NOMO-1 treated with DMSO at 0.1 percent for 48 hours (cell line): ENCODE measurements around the gene A2ML1.
A peak's percentile ranks its signal among the peaks of the same experiment; 100 is the strongest.
"Not testable (repeated sequence)": the region's sequence is repeated elsewhere in the genome, so short reads cannot be mapped to it uniquely, and the experiment has no call there.

Source experiments
- DNase-seq: peaks from one replicate; lab custom pipeline; 2025; ENCODE audit not compliant: unreplicated experiment; lab: John Stamatoyannopoulos, UW

Gene A2ML1

DNA sequence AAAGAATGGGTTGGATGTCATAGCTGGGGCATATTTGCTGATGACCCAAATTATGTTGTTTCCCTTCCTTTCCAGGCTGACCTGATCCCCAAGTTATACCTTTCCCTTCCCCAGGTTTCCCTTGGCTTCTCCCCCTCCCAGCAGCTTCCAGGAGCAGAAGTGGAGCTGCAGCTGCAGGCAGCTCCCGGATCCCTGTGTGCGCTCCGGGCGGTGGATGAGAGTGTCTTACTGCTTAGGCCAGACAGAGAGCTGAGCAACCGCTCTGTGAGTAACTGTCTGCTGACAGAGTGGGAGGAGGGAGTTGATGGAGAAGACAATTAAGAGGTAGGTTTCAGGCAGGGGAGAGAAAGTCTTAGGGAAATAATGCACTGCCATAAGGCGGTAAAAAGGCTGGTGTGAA, 25.0 kb downstream of the A2ML1 start:
- no peak for DNase-seq

DNA sequence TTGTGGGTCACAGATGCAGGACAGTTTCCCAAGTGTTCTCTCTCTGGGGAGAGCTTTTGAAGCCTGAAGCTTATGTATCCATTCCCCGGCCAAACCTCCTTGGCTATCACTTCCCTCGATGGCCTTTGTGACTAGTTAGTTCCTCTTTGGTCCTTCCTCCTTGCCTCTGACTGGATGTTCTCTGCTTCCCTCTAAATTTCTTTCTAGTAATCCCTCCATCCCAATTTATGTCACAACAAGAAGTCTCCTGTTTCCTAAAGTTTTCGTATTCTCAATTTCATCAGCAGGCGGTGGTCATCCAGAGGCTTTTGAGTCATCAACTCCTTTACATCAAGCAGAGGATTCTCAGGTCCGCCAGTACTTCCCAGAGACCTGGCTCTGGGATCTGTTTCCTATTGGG, 27.5 kb downstream of the A2ML1 start:
- peak; percentile 46 for DNase-seq

DNA sequence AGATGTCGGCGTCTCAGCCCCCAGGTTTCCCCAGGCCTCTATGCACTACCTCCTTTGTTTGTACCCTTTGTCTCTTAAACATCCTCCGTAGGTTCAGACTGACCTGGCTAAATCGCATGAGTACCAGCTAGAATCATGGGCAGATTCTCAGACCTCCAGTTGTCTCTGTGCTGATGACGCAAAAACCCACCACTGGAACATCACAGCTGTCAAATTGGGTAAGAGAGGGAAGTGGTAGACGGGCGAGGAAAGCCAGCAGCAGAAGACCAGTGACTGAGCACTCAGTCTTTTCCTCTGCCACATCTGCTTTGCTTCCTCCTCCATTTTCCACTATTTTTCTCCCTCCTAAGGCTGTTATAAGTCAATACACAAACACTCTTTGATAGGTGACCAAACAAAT, 29.7 kb downstream of the A2ML1 start:
- no peak for DNase-seq

DNA sequence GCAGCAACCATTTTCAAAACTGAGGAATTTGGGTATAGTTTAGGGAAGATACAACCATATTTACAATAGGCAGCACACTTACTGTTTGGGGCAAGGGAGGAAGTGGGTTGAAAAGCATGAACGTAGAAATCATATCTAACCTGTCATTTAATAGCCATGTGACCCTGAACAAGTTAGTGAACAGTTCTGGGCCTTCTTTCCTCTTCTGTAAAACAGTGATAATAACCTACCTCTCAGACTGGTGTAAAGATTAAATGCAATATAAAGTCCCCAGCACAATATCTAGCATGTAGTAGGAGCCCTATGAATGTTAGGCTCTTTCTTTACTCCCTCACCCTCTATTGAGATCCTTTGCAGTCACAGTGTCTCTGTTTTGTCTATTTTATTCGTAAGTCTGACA, 33.5 kb downstream of the A2ML1 start:
- DNase-seq, result no peak

DNA sequence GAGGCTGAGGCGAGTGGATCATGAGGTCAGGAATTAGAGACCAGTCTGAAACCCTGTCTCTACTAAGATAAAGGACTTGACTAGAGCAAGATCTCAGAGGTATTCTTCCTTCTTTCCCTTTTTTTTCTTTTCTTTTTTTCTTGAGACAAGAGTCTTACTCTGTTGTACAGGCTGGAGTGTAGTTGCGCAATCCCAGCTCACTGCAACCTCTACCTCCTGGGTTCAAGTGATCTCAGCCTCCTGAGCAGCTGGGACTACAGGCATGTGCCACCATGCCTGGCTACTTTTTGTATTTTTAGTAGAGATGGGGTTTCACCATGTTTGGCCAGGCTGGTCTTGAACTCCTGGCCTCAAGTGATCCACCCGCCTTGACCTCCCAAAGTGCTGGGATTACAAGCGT, 37.0 kb downstream of the A2ML1 start:
- not testable (repeated sequence) for DNase-seq

DNA sequence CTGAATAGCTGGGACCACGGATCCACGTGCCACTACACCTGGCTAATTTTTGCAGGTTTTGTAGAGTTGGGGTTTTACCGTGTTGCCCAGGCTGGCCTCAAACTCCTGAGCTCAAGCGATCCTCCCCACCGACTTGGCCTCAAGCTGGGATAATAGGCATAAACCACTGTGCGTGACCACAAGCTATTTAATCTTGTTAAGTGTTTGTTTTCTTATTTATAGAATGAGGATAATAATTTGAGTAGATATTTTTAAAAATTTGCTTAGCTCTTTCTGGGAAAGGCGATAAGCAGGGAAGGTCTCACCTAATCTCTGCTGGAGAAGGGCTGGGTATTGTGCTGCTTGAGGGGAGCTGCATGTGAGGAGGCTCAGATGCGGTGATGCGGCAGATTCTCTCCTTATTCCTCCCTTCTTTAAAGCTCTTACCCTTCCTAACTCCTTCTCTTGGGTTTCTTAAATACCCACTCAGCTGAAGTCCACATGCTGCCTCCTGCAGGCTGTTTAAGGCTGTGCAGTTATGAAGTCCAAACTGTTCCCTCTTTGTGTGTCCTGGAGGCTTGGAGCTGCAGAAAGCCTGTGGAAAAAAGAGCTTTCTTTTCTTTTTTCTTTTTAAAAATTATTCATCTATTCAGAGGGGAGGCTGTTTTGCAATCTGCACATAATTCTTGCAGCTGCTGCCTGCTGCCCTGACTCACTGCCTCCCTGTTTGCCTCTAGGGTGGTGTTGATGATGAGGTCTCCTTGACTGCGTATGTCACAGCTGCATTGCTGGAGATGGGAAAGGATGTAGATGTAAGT, 37.9 kb downstream of the A2ML1 start:
- DNase-seq, result peak; percentile 58

DNA sequence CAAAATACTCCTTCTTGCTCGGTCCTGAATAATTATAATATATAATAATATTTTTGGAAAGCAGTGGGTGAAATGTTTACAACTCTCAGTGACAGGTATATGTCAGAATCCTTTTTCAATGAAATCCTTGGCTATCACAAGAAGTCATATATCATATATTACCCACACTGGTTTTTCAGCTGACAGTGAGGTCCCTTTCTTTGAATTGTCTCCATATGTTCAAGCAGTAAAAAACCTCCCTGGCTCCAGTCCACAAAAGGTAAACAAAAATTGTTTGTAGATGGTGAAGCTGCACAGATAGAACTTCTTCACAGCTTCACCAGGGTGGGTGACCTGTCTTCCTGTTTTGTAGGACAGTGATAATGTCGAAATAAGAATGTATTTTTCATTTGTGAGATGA, 44.0 kb downstream of the A2ML1 start:
- DNase-seq, result no peak

DNA sequence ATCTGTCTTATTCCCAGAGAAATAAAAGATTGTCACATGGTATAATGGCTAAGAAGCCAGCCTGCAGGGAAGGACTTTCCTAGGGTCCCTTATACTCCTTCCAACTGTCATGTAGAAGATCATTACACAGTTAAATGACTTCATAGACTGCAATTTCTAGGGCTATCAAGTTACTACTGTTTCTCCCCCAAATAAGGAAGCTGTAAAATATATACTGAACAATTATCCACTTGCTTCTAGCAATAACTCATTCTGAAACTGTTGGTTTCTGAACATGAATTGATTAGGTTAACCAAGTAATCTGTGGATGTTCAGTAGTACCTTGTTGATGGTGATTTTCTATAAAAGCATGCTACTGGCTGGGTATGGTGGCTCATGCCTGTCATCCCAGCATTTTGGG, 44.6 kb downstream of the A2ML1 start:
- peak; percentile 38 for DNase-seq

DNA sequence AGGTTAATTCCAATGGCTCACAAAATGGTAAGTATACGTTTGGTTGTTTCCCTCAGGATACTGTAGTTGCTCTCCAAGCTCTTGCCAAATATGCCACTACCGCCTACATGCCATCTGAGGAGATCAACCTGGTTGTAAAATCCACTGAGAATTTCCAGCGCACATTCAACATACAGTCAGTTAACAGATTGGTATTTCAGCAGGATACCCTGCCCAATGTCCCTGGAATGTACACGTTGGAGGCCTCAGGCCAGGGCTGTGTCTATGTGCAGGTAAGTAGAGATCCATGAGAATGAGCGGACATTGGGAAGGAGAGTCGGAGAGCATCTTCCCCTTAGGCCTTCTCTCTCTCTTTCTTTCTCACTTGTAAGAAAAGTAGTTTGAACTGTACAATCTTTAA, 45.4 kb downstream of the A2ML1 start:
- DNase-seq, result no peak

DNA sequence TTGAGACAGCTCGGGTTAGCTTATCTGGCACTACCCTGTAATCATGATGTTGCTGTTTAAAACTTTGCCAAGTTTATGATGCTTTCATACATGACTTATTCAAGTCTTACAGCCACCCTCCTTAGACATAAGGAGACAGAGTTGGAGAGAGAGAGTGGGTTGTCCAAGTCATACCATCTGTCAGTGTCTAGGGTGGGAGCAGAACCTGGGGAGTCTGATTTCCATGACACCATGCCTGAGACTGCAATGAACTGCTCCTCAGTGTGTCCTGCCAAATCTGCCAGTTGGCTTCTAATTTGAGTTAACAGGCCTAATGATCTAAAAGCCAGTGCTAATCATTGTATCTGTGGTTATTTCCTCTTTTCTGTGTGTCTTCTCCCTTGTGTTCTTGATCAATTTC, 48.2 kb downstream of the A2ML1 start:
- no peak for DNase-seq

DNA sequence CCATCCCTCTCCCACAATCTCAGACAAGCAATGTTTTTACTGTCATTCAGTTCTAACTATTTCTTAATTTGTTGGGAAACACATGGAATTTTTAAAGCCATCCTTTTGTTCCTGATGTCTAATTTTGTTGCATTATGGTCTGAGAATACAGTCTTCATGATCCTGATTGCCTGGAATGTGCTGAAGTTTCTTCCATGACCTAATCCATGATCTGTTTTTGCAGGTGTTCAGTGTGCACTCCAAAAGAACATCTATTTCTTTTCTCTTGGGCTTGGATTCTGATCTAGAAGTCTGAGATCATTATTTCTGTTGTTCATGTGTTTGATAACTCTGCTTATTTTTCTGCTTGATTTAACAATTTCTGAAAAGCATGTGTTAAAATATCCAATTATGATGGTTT, 48.6 kb downstream of the A2ML1 start:
- no peak for DNase-seq

DNA sequence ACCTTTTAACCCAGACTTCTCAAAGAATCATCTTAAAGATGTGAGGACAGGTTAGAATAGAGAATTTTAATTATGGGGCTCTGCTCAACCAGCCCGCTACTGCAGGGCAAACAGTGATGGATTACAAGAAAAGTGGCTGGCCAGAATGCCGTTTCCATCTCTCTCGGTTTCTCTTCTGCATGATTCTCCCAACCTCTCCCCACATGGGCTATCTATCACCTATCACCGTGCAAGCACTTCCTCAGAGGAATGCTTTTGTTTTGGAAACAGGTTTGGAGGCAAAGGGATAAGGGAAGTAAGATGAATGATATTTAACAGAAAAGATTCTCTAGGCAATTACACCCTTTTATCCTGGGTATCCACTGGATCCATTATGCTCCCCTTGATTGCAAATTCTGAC, 54.5 kb downstream of the A2ML1 start:
- DNase-seq, result no peak

DNA sequence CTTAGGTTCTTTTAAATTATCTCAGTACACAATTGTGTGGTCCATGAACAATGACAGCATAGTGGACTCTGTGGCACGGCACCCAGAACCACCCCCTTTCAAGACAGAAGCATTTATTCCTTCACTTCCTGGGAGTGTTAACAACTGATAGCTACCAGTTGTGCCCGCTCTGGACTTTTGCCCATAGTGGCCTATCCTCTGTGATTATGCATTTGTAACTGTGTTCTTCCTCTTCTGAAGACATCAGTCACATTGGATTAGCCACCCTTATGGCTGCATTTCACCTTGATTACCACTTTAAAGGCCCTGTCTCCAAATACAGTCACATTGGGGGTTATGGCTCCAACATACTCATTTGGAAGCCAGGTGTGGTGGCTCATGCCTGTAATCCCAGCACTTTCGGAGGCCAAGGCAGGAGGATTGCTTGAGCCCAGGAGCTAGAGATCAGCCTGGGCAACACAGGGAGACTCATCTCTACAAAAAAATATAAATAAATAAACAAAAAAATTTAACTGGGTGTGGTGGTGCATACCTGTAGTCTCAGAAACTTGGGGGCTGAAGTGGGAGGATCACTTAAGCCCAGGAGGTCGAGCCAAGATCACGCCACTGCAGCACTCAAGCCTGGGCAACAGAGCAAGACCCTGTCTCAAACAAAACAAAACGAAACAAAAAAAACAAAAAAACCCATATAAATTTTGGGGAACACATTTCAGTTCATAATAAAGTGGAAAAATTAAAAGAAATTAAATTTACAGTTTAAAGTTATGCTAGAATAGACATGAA, 64.3 kb downstream of the A2ML1 start:
- no peak for DNase-seq

DNA sequence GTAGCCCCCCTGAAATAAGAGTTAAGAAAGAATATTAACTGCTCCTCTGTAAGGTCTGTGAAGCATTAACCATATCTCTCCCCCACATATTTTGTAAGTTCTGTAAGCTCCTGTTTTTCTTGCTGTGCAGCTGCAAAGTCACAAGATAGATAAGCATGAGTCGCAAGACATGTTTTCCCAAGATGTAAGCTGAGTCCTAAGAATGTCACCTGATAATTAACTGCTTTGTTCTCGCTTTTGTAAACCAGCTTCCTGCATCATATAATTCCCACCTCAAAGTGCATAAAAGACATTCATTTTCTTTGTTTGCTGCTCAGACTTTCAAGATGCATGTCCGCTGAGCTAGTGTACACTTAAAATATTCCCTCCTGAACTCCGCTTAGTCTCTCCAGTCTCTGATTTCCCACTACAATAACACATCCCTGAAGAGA, 64.9 kb downstream of the A2ML1 start:
- DNase-seq, result no peak

DNA sequence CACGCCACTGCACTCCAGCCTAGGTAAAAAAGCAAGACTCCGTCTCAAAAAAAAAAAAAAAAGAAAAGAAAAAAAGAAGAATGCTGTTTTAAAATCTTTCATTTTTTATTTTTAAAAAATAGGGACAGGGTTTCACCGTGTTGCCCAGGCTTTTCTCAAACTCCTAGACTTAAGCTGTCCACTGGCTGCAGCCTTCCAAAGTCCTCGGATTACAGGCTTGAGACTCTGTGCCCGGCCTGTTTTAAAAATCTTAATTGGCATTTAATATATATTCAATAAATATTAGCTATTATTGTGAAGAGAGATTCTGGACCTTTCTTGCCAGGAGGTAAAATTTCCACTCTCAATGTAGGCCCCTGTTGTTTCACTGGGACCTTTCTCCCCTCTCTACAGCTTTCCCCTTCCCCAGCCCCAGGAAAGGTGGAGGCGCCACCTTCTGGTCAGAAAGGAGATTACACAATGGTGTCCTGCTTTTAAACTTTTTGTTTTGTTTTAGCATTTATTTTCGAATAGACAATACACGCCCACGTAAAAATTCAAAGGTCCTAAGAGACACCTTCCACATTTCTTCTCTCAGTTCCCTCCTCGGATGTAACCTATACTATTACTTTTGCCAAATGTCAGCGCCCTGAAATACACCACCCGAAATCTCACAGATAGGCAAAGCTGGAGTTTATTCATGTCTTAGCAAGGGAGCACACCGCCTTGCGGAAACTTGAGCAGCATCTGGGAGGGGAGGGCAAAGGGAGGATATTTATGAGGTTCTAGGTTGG, 68.1 kb downstream of the A2ML1 start:
- peak; percentile 32 for DNase-seq

DNA sequence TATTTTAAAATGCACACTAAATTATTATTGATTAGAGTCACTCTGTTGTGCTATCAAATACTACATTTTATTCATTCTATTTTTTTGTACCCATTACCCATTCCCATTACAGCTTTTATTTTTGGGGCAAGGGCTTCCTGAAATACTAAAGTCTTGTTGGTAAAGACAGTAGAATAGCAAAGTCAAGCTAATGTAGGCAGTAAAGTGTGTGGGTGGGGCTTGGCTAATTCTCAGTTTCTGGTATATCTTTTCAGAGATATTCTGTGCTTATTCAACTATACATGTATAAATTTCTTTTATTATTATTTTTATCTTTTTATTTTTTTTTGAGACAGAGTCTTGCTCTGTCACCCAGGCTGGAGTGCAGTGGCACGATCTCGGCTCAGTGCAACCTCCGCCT, 69.6 kb downstream of the A2ML1 start:
- no peak for DNase-seq

DNA sequence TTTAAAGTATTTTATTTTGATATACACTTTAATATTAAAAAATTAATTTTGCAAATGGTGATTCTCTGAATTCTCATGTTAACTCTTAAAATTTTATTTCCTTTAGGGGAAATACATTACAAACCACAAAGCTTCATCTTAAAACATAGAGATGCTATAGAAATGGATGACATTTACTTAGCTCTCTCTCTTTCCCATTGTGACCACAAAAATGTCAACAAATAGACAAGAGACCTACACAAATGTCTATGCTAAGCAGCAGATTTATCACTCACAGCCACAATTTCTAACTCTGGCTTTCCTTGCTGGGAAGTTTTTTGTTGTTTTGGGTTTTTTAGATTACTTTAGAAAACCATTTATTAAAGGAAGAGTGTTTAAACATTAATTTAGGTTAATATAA, 72.0 kb downstream of the A2ML1 start:
- no peak for DNase-seq

DNA sequence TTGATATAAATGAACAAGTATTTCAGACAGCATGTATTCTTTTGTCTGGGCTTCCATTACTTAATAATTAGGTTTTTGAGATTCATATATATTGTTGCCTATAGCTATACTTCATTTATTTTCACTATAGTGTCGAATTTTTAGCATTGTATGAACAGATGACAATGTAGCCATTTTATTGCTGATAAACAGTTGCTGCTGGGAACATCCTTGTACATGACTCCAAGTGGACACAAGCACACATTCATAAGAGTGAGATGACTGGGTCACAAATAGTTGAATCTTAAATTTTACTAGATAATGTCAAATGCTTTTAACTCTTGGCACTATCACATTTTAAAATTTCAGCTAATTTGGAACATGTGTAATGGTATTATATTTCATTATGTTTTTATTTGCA, 72.6 kb downstream of the A2ML1 start:
- no peak for DNase-seq

DNA sequence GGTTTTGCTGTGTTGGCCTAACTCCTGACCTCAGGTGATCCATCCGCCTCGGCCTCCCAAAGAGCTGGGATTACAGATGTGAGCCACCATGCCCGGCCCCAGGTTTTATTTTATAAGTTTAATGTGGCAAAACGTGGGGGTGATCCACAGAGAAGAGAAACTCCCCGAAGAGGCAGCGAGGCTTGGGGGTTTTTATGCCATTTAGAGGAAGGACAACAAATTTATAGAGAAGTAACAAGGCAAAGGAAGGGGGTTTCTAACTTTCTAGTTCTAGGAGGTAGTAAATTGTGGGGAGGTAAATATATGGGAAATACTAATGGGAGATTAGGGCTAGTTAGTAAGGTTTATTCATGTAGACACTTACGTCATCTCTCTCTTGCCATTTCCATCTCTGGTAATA, 74.7 kb downstream of the A2ML1 start:
- no peak for DNase-seq

DNA sequence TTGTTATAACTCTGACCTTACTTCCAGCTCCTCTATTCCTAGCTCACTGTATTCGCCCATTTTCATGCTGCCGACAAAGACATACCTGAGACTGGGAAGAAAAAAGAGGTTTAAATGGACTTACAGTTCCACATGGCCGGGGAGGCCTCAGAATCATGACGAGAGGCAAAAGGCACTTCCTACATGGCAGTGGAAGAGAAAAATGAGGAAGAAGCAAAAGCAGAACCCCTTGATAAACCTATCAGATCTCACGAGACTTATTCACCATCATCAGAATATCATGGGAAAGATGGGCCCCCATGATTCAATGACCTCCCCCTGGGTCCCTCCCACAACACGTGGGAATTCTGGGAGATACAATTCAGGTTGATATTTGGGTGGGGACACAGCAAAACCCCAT, 77.4 kb downstream of the A2ML1 start:
- DNase-seq, result peak; percentile 37

DNA sequence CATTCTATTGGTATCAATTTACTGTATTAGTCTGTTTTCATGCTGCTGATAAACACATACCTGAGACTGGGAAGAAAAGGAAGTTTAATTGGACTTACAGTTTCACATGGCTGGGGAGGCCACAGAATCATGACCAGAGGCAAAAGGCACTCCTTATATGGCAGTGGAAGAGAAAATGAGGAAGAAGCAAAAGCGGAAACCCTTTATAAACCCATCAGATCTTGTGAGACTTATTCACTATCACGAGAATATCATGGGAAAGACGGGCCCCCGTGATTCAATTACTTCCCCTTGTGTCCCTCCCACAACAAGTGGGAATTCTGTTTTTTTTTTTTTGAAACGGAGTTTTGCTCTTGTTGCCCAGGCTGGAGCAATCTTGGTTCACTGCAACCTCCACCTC, 80.3 kb downstream of the A2ML1 start:
- peak; percentile 80 for DNase-seq

DNA sequence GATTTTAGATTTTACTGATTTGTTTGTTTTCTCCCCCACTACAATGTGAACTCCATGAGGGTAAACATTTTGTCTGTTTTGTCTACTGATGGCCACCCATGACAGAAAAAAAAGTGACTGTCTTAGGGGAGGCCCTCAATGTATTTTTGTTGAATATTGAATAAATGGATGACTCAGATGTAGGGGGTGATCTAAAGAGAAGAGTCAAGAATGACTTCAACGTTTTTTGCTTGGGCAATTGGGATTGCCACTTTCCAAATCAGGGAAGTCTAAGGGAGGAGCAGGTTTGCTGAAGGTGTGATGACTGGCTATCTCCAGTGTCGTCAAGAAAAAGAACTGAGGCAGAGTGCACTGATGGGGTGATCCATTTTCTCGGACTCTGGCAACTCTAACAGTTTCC, 81.2 kb downstream of the A2ML1 start:
- no peak for DNase-seq
